Subcutaneous abdominal adipose tissue (tissue), 5 donors: ENCODE results near the gene ANXA10.

Experiments used
- H3K27ac ChIP-seq: one replicate; pipeline ENCODE4 v1.7.0; 2013; ENCODE audit warnings: low read depth, mild to moderate bottlenecking, inconsistent platforms, low read length, moderate library complexity
- H3K27me3 ChIP-seq, 5 donors: one replicate each; pipeline ENCODE4 v1.7.0; 2013; ENCODE audit warnings: low read length in 5 of 5, inconsistent platforms in 1 of 5; ENCODE audit not compliant: control insufficient read depth in 5 of 5, insufficient read depth in 4 of 5
- H3K36me3 ChIP-seq, 5 donors: one replicate each; pipeline ENCODE4 v1.7.0; 2013; ENCODE audit warnings: low read length in 5 of 5; ENCODE audit not compliant: control insufficient read depth in 5 of 5, insufficient read depth in 5 of 5
- H3K4me1 ChIP-seq, 5 donors: one replicate each; pipeline ENCODE4 v1.7.0; 2013; ENCODE audit warnings: low read length in 5 of 5, mild to moderate bottlenecking in 3 of 5, moderate library complexity in 1 of 5; ENCODE audit not compliant: control insufficient read depth in 5 of 5, insufficient read depth in 5 of 5
- H3K4me3 ChIP-seq, 5 donors: one replicate each; pipeline ENCODE4 v1.7.0; 2013; ENCODE audit warnings: low read length in 5 of 5, low read depth in 1 of 5
- H3K9ac ChIP-seq, 5 donors: one replicate each; pipeline ENCODE4 v1.7.0; 2013; ENCODE audit warnings: low read length in 5 of 5, mild to moderate bottlenecking in 4 of 5, moderate library complexity in 3 of 5
- H3K9me3 ChIP-seq, 5 donors: one replicate each; pipeline ENCODE4 v1.7.0; 2013; ENCODE audit warnings: low read length in 5 of 5; ENCODE audit not compliant: control insufficient read depth in 5 of 5
- donor health status: healthy.
- donor health status: healthy.
- donor health status: healthy.
- donor health status: healthy.
- donor health status: healthy.

The ANXA10 gene

GRCh38 chr4:168092176-168092712 is at the start of gene ANXA10:
Gene ANXA10 (plus strand): TSS chr4:168092537. CDS start chr4:168092701, 164 bp downstream.
- Histone ChIP-seq H3K27me3 (no peaks in the 10 kb centered on the region), H3K4me3 (no peak within 1 kb of the TSS), H3K4me1 (no peaks in the 10 kb centered on the region), H3K27ac (no peak within 1 kb of the TSS), H3K36me3 (no peaks in the 10 kb centered on the region), H3K9me3 (peaks cover 6 to 13% (median 8%) of the 10 kb centered on the region in 5 donors), H3K9ac (no peak within 1 kb of the TSS)

GRCh38 chr4:168045354-168045753 is 47.0 kb upstream of the ANXA10 start:
- H3K36me3 ChIP-seq = no peaks in the 10 kb centered on the region
- no peak overlapping the region for H3K27ac ChIP-seq
- no peaks in the 10 kb centered on the region for H3K27me3 ChIP-seq
- no peaks in the 10 kb centered on the region for H3K4me1 ChIP-seq
- no peak overlapping the region for H3K4me3 ChIP-seq
- peaks cover 0 to 16% (median 10%) of the 10 kb centered on the region in 5 donors for H3K9me3 ChIP-seq
- no peak overlapping the region for H3K9ac ChIP-seq

DNA sequence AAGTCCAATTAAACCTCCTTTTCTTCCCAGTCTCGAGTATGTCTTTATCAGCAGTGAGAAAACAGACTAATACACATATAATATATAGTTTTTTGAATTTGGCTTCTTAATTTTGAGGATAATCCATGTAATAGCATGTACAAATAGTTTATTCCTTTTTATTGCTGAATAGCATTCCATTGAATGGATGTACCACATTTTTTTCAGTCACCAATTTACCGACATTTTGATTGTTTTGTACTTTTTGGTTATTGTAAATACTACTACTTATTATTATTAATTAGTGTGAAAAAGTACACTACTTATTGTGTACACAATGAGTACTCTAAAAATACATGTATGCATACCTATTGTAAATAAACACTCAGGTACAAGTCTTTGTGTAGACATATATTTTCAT is 42.3 kb upstream of the ANXA10 start:
- no peaks in the 10 kb centered on the region for H3K36me3 ChIP-seq
- no peaks in the 10 kb centered on the region for H3K4me1 ChIP-seq
- H3K27me3 ChIP-seq = no peaks in the 10 kb centered on the region
- H3K27ac ChIP-seq = no peak overlapping the region
- H3K9me3 ChIP-seq = peaks cover 0 to 16% (median 10%) of the 10 kb centered on the region in 5 donors
- no peak overlapping the region for H3K4me3 ChIP-seq
- H3K9ac ChIP-seq = no peak overlapping the region

- Histone ChIP-seq H3K4me3 (no peak overlapping the region), H3K9me3 (peaks cover 0 to 16% (median 10%) of the 10 kb centered on the region in 5 donors), H3K9ac (no peak overlapping the region), H3K27ac (no peak overlapping the region), H3K27me3 (no peaks in the 10 kb centered on the region), H3K4me1 (no peaks in the 10 kb centered on the region), H3K36me3 (no peaks in the 10 kb centered on the region)
These were observed 40.8 kb upstream of the ANXA10 start for GRCh38 chr4:168051526-168051925.

DNA sequence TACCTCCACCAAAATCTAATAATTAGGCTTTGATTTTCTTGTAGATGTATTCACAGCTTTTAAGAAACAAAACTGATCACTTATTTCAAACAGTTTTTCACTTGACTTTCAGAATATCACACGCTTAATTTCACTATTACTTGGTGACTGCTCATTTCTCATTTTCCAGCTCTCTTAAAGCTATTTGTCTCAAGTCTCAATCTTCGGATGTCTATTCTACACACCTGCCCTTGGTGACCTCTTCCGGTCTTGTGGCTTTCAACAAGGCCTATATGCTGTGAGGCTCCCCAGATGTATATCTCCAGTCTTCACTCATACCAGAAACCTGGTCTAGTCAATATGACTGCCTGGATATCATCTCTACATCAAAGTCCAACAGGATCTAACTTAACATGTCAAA is 34.9 kb upstream of the ANXA10 start:
- Histone ChIP-seq H3K36me3 (no peaks in the 10 kb centered on the region), H3K4me1 (no peaks in the 10 kb centered on the region), H3K9me3 (no peaks in the 10 kb centered on the region), H3K27ac (no peak overlapping the region), H3K4me3 (no peak overlapping the region), H3K27me3 (no peaks in the 10 kb centered on the region), H3K9ac (no peak overlapping the region)

DNA sequence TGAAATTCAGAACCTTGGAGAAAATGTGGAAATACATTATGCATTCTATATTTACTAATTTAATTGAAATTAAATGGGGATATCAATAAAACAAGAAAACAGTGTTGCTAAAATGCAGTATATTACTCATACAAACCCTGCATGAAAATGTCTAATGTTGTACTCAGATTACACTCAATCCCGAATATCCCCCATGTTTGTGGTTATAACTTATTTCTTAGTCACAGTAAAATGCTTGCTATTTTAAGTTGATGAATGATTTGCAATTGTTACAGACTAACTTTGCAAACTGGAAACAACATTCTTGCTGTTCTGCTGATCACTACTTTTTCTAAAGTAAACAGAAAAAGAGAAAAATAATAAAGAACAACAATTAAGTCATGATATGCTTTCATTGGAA is 33.1 kb upstream of the ANXA10 start:
- no peak overlapping the region for H3K9ac ChIP-seq
- H3K4me3 ChIP-seq = no peak overlapping the region
- H3K4me1 ChIP-seq = no peaks in the 10 kb centered on the region
- H3K27ac ChIP-seq = no peak overlapping the region
- H3K36me3 ChIP-seq = no peaks in the 10 kb centered on the region
- no peaks in the 10 kb centered on the region for H3K9me3 ChIP-seq
- no peaks in the 10 kb centered on the region for H3K27me3 ChIP-seq

DNA sequence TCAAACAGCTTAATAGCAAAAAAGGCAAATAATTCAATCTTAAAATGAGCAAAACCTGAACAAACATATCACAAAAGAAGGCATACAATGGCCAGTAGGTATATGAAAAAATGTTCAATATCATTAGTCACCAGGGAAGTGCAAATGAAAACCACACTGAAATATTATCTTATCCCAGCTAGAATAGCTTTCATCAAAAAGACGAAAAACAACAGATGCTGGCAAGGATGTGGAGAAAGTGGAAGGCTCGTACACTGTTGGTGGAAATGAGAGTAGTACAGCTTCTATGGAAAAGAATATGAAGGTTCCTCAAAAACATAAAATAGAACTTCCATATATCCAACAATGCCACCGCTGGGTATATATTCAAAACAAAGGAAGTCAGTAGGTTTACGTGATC is 29.3 kb upstream of the ANXA10 start:
- H3K9me3 ChIP-seq = no peaks in the 10 kb centered on the region
- no peaks in the 10 kb centered on the region for H3K27me3 ChIP-seq
- no peak overlapping the region for H3K9ac ChIP-seq
- H3K4me3 ChIP-seq = no peak overlapping the region
- H3K4me1 ChIP-seq = no peaks in the 10 kb centered on the region
- H3K27ac ChIP-seq = no peak overlapping the region
- H3K36me3 ChIP-seq = no peaks in the 10 kb centered on the region

- no peak overlapping the region for H3K4me3 ChIP-seq
- no peaks in the 10 kb centered on the region for H3K27me3 ChIP-seq
- no peaks in the 10 kb centered on the region for H3K36me3 ChIP-seq
- no peaks in the 10 kb centered on the region for H3K9me3 ChIP-seq
- no peak overlapping the region for H3K9ac ChIP-seq
- H3K27ac ChIP-seq = no peak overlapping the region
- H3K4me1 ChIP-seq = no peaks in the 10 kb centered on the region
These were observed 21.4 kb upstream of the ANXA10 start for GRCh38 chr4:168070903-168071302.

DNA sequence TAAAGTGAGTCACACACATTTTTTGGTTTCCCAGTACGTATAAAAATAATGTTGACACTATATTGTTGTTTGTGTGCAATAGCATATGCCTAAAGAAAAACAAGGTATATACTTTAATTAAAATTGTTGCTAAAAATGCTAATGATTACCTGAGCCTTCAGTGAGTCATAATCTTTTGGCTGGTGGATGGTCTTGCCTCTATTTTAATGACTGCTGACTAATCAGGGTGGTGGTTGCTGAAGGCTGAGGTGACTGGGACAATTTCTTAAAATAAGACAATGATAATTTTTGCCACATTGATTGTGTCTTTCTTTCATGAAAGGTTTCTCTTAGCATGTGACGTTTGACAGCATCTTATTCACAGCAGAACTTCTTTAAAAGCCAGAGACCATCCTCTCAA is 21.0 kb upstream of the ANXA10 start:
- Histone ChIP-seq H3K9ac (no peak overlapping the region), H3K27ac (no peak overlapping the region), H3K27me3 (no peaks in the 10 kb centered on the region), H3K4me1 (no peaks in the 10 kb centered on the region), H3K4me3 (no peak overlapping the region), H3K36me3 (no peaks in the 10 kb centered on the region), H3K9me3 (no peaks in the 10 kb centered on the region)

DNA sequence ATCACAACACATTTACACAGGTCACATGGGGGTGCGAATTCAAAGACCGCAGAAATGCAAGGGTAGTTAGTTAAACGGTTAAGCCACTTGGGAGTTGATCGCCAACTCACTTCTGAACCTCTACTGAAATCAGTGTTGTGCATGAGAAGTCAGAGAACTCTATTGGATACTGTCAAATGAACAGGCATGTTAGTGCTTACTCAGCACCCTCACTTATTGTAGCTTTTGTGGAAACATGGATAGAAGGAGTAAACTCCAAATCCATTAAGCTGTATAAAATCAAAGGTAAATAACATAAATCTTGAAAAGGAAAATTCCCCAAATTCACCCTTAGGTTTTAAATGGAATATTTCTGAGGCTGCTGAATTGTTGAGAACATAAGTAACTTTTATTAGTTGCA is 17.5 kb upstream of the ANXA10 start:
- Histone ChIP-seq H3K27me3 (no peaks in the 10 kb centered on the region), H3K9ac (no peak overlapping the region)

More for the DNA sequence above, 17.5 kb upstream of the ANXA10 start:
- no peaks in the 10 kb centered on the region for H3K9me3 ChIP-seq
- H3K27ac ChIP-seq = no peak overlapping the region
- H3K36me3 ChIP-seq = no peaks in the 10 kb centered on the region
- H3K4me3 ChIP-seq = no peak overlapping the region
- H3K4me1 ChIP-seq = no peaks in the 10 kb centered on the region
